Measurements from ENCODE around the gene UQCC3. TPM values are rescaled to one million over a fixed set of nuclear protein-coding genes. Genes with fewer than 3 reads are reported as not detected.

Gene UQCC3
- total and polyA plus RNA-seq, 9 of the 15 experiments (the other 6 are each of a cell fraction or from before 2014, with no cell fraction given), result 3.3 to 44.3 (median 8.0) TPM

DNA sequence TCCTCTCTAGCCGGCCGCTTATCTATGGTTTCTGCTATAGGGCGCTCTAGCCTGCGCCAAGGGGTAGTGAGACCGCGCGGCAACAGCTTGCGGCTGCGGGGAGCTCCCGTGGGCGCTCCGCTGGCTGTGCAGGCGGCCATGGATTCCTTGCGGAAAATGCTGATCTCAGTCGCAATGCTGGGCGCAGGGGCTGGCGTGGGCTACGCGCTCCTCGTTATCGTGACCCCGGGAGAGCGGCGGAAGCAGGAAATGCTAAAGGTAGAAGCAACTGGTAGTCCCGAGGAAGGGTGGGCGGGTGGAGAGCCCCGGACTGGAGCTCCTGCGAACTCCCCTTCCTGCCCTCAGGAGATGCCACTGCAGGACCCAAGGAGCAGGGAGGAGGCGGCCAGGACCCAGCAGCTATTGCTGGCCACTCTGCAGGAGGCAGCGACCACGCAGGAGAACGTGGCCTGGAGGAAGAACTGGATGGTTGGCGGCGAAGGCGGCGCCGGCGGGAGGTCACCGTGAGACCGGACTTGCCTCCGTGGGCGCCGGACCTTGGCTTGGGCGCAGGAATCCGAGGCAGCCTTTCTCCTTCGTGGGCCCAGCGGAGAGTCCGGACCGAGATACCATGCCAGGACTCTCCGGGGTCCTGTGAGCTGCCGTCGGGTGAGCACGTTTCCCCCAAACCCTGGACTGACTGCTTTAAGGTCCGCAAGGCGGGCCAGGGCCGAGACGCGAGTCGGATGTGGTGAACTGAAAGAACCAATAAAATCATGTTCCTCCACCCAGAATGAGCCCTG is at the start of gene UQCC3, which contains the start of gene LBHD1 (continued):
- peak; percentile 85 for TF ChIP-seq MGA (IDR thresholded peaks at IDR 0.05)
- no peak for TF ChIP-seq ZNF785 (CRISPR knock-in tag; IDR thresholded peaks at IDR 0.05)
- peak; percentile 5; the same call in 1 of the 2 replicates for TF ChIP-seq XRCC5 (IDR thresholded peaks at IDR 0.05; ENCODE audit: low read depth, low read length)
- TF ChIP-seq POLR2AphosphoS2 (IDR thresholded peaks at IDR 0.05; ENCODE audit: low read length), result no peak; the same call in 1 of the 2 replicates
- no peak for TF ChIP-seq ZNF217 (CRISPR knock-in tag; IDR thresholded peaks at IDR 0.05)
- TF ChIP-seq AFF4 (CRISPR knock-in tag; IDR thresholded peaks at IDR 0.05), result peak; percentile 72; the same call in 1 of the 2 replicates
- TF ChIP-seq SNIP1 (IDR thresholded peaks at IDR 0.05; ENCODE audit: low read depth), result peak; percentile 97
- TF ChIP-seq HDAC3 (IDR thresholded peaks at IDR 0.05; ENCODE audit: borderline replicate concordance, partially characterized antibody), result peak; percentile 82
- peak; percentile 79 for TF ChIP-seq POLR2AphosphoS5 (IDR thresholded peaks at IDR 0.05; ENCODE audit: control insufficient read depth, insufficient read depth, low read depth, low read length)
- no peak for TF ChIP-seq CBFB (CRISPR knock-in tag; IDR thresholded peaks at IDR 0.05)
- no peak for TF ChIP-seq HDAC2 (IDR thresholded peaks at IDR 0.05)
